Ishikawa (cell line): Measurements from ENCODE around the gene ANO6.

Experiments used
- CEBPB ChIP-seq: IDR thresholded peaks from 2 replicates; pipeline ENCODE4 v1.6.1; 2012
- CREB1 ChIP-seq: IDR thresholded peaks from 2 replicates; pipeline ENCODE4 v1.6.1; 2012; ENCODE audit warnings: low read depth
- EGR1 ChIP-seq: IDR thresholded peaks from 2 replicates; pipeline ENCODE4 v1.6.1; 2012
- EP300 ChIP-seq: IDR thresholded peaks from 2 replicates; pipeline ENCODE4 v1.6.1; 2012; ENCODE audit warnings: borderline replicate concordance
- REST ChIP-seq: IDR thresholded peaks from 2 replicates; pipeline ENCODE4 v1.6.1; 2012; ENCODE audit warnings: low read depth, mild to moderate bottlenecking
- TAF1 ChIP-seq: IDR thresholded peaks from 2 replicates; pipeline ENCODE4 v1.6.1; 2012; ENCODE audit warnings: low read depth, mild to moderate bottlenecking
- TEAD4 ChIP-seq: IDR thresholded peaks from 2 replicates; pipeline ENCODE4 v1.6.1; 2012
- TF ChIP-seq, protein P1 (sequence below): IDR thresholded peaks from 2 replicates; pipeline ENCODE4 v1.6.1; 2012

DNA sequence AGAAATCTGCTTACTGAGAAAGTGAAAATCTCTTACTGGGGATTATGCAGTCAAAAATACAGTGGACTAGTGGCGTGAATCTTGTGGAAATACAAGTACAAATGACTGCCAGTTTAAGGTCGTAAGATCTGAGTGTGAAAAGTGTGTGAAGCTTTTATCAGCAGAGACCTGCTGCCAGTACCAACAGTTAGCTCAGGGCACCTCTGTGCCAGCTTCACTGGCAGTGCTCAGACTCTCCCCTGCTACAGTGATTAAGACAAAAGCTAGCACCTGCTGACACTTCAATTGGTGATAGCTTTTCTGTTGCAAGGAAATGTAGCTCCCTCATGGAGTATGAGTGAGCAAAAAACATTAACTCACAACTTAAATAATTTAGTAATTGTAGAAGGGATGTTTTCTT is 185.1 kb downstream of the ANO6 start:
- TF ChIP-seq EP300 (no peak), CREB1 (no peak), TEAD4 (no peak), TAF1 (no peak), EGR1 (no peak), CEBPB (no peak), REST (no peak)
- TF ChIP-seq, protein P1, sequence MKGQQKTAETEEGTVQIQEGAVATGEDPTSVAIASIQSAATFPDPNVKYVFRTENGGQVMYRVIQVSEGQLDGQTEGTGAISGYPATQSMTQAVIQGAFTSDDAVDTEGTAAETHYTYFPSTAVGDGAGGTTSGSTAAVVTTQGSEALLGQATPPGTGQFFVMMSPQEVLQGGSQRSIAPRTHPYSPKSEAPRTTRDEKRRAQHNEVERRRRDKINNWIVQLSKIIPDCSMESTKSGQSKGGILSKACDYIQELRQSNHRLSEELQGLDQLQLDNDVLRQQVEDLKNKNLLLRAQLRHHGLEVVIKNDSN = no peak
